HUDEP-2 (cell line): ENCODE results near the gene SEC24A.
"Not testable (repeated sequence)": the region's sequence is repeated elsewhere in the genome, so short reads cannot be mapped to it uniquely, and the experiment has no call there.

Experiments
- DNase-seq, 76 experiments: peaks; one replicate each; lab custom pipeline; 2025; ENCODE audit not compliant: unreplicated experiment in 76 of 76; lab: John Stamatoyannopoulos, UW

Gene SEC24A

GRCh38 chr5:134738963-134739661, 90.5 kb downstream of the SEC24A start:
- peak in 49 of 76 experiments; percentile 4 to 66 (median 36) for DNase-seq

- no peak for DNase-seq
Measured at GRCh38 chr5:134741052-134741451, 92.5 kb downstream of the SEC24A start.

- no peak for DNase-seq
Measured at GRCh38 chr5:134742134-134742533, 93.5 kb downstream of the SEC24A start.

- DNase-seq = no peak
Measured at GRCh38 chr5:134749415-134749814, 100.8 kb downstream of the SEC24A start.

- no peak for DNase-seq
Measured at GRCh38 chr5:134758176-134758503, 109.6 kb downstream of the SEC24A start.

- peak in 75 of 76 experiments; percentile 34 to 95 (median 89) for DNase-seq
Measured at GRCh38 chr5:134758504-134759341, 110.1 kb downstream of the SEC24A start, which contains the start of gene DDX46. Gene DDX46 (plus strand): TSS chr5:134758779. CDS start chr5:134758939, 160 bp downstream.

- DNase-seq = not testable (repeated sequence)
Measured at GRCh38 chr5:134767528-134768291, 119.1 kb downstream of the SEC24A start.

GRCh38 chr5:134769206-134769605, 120.6 kb downstream of the SEC24A start:
- no peak for DNase-seq

GRCh38 chr5:134772461-134773125, 124.0 kb downstream of the SEC24A start:
- no peak for DNase-seq

GRCh38 chr5:134777366-134777765, 128.8 kb downstream of the SEC24A start:
- DNase-seq = no peak
